Measurements from ENCODE around the gene LILRB5.

DNA sequence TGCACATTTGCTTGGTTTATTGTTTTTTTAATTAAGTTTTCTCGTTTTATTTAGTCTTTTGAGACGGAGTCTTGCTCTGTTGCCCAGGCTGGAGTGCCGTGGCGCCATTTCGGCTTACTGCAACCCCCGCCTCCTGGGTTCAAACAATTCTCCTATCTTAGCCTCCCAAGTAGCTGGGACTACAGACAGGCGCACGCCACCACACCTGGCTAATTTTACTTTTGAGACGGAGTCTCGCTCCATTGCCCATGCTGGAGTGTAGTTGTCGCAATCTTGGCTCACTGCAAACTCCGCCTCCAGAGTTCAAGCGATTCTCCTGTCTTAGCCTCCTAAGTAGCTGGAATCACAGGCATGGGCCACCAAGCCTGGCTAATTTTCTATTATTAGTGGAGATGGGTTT lies 55.1 kb downstream of the LILRB5 start:
- TF ChIP-seq, protein P1, sequence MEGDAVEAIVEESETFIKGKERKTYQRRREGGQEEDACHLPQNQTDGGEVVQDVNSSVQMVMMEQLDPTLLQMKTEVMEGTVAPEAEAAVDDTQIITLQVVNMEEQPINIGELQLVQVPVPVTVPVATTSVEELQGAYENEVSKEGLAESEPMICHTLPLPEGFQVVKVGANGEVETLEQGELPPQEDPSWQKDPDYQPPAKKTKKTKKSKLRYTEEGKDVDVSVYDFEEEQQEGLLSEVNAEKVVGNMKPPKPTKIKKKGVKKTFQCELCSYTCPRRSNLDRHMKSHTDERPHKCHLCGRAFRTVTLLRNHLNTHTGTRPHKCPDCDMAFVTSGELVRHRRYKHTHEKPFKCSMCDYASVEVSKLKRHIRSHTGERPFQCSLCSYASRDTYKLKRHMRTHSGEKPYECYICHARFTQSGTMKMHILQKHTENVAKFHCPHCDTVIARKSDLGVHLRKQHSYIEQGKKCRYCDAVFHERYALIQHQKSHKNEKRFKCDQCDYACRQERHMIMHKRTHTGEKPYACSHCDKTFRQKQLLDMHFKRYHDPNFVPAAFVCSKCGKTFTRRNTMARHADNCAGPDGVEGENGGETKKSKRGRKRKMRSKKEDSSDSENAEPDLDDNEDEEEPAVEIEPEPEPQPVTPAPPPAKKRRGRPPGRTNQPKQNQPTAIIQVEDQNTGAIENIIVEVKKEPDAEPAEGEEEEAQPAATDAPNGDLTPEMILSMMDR (IDR thresholded peaks at IDR 0.05) = no peak
- TF ChIP-seq POLR2A (IDR thresholded peaks at IDR 0.05) = no peak

All from body of pancreas (tissue), 4 donors.